ENCODE measurements around the gene SLC3A2. TPM values are rescaled to one million over a fixed set of nuclear protein-coding genes. Genes with fewer than 3 reads are reported as not detected.
"Not testable (repeated sequence)": the region's sequence is repeated elsewhere in the genome, so short reads cannot be mapped to it uniquely, and the experiment has no call there.

The SLC3A2 gene
- total RNA-seq, 1 experiment from 2014 or later: 545 TPM

GRCh38 chr11:62931499-62932278, 51.0 kb downstream of the SLC3A2 start:
- H3K27me3 ChIP-seq: no peaks in the 10 kb centered on the region
- no peaks in the 10 kb centered on the region for H3K9me3 ChIP-seq
- H3K36me3 ChIP-seq: no peaks in the 10 kb centered on the region
- peak; percentile 93 for DNase-seq
- H3K4me3 ChIP-seq: no peak overlapping the region

- H3K36me3 ChIP-seq: no peaks in the 10 kb centered on the region
- peaks cover 3% of the 10 kb centered on the region for H3K9me3 ChIP-seq
- H3K4me3 ChIP-seq: no peak overlapping the region
- H3K27me3 ChIP-seq: no peaks in the 10 kb centered on the region
- no peak for DNase-seq
These were observed 52.6 kb downstream of the SLC3A2 start for GRCh38 chr11:62933285-62933684.

- H3K36me3 ChIP-seq: no peaks in the 10 kb centered on the region
- no peak overlapping the region for H3K4me3 ChIP-seq
- DNase-seq: no peak
- no peaks in the 10 kb centered on the region for H3K27me3 ChIP-seq
- H3K9me3 ChIP-seq: peaks cover 3% of the 10 kb centered on the region
These were observed 53.2 kb downstream of the SLC3A2 start for GRCh38 chr11:62933750-62934495.

- Histone ChIP-seq H3K9me3 (peaks cover 3% of the 10 kb centered on the region), H3K4me3 (no peak overlapping the region), H3K27me3 (no peaks in the 10 kb centered on the region), H3K36me3 (no peaks in the 10 kb centered on the region)
- no peak for DNase-seq
These were observed 53.7 kb downstream of the SLC3A2 start for GRCh38 chr11:62934496-62934785.

- not testable (repeated sequence) for DNase-seq, H3K36me3 ChIP-seq, H3K9me3 ChIP-seq, H3K4me3 ChIP-seq, H3K27me3 ChIP-seq
These were observed 56.8 kb downstream of the SLC3A2 start for GRCh38 chr11:62937528-62937927.

Other genes with a start within 250 kb of the SLC3A2 start
- 496 and 667 TPM in 2 replicates for gene GANAB, start 234.3 kb upstream of the SLC3A2 start, total RNA-seq (2014; rRNA removed; shearing (Covaris generic); ENCODE audit: low replicate concordance)
- 8.0 and 22.8 TPM in 2 replicates for gene INTS5, start 227.6 kb upstream of the SLC3A2 start, total RNA-seq (2014; rRNA removed; shearing (Covaris generic); ENCODE audit: low replicate concordance)
- gene C11orf98, start 215.7 kb upstream of the SLC3A2 start, total RNA-seq (2014; rRNA removed; shearing (Covaris generic); ENCODE audit: low replicate concordance): 64.8 and 73.5 TPM in 2 replicates
- gene CSKMT, start 215.6 kb upstream of the SLC3A2 start, total RNA-seq (2014; rRNA removed; shearing (Covaris generic); ENCODE audit: low replicate concordance): 10.9 and 14.9 TPM in 2 replicates
- gene UQCC3, start 209.2 kb upstream of the SLC3A2 start, total RNA-seq (2014; rRNA removed; shearing (Covaris generic); ENCODE audit: low replicate concordance): 16.4 and 22.2 TPM in 2 replicates
- gene LBHD1, start 208.6 kb upstream of the SLC3A2 start, total RNA-seq (2014; rRNA removed; shearing (Covaris generic); ENCODE audit: low replicate concordance): 4.7 and 9.8 TPM in 2 replicates
- gene UBXN1, start 201.8 kb upstream of the SLC3A2 start, total RNA-seq (2014; rRNA removed; shearing (Covaris generic); ENCODE audit: low replicate concordance): 85.5 and 147 TPM in 2 replicates
- 1.4 and 2.3 TPM in 2 replicates for gene LRRN4CL, start 191.4 kb upstream of the SLC3A2 start, total RNA-seq (2014; rRNA removed; shearing (Covaris generic); ENCODE audit: low replicate concordance)
- 57.4 and 185 TPM in 2 replicates for gene BSCL2, start 173.5 kb upstream of the SLC3A2 start, total RNA-seq (2014; rRNA removed; shearing (Covaris generic); ENCODE audit: low replicate concordance)
- not detected in 2 replicates for gene GNG3, start 173.2 kb upstream of the SLC3A2 start, total RNA-seq (2014; rRNA removed; shearing (Covaris generic); ENCODE audit: low replicate concordance)
- gene HNRNPUL2, start 153.4 kb upstream of the SLC3A2 start, total RNA-seq (2014; rRNA removed; shearing (Covaris generic); ENCODE audit: low replicate concordance): 2.1 and 4.5 TPM in 2 replicates
- 31.8 and 42.3 TPM in 2 replicates for gene TTC9C, start 152.4 kb upstream of the SLC3A2 start, total RNA-seq (2014; rRNA removed; shearing (Covaris generic); ENCODE audit: low replicate concordance)
- gene ZBTB3, start 126.7 kb upstream of the SLC3A2 start, total RNA-seq (2014; rRNA removed; shearing (Covaris generic); ENCODE audit: low replicate concordance): 8.5 and 19.1 TPM in 2 replicates
- gene POLR2G, start 119.3 kb upstream of the SLC3A2 start, total RNA-seq (2014; rRNA removed; shearing (Covaris generic); ENCODE audit: low replicate concordance): 77.9 and 85.4 TPM in 2 replicates
- gene TAF6L, start 109.5 kb upstream of the SLC3A2 start, total RNA-seq (2014; rRNA removed; shearing (Covaris generic); ENCODE audit: low replicate concordance): 22.9 and 28.7 TPM in 2 replicates
- gene TMEM179B, start 93.5 kb upstream of the SLC3A2 start, total RNA-seq (2014; rRNA removed; shearing (Covaris generic); ENCODE audit: low replicate concordance): 27.5 and 46.6 TPM in 2 replicates
- 13.8 and 32.0 TPM in 2 replicates for gene TMEM223, start 88.9 kb upstream of the SLC3A2 start, total RNA-seq (2014; rRNA removed; shearing (Covaris generic); ENCODE audit: low replicate concordance)
- 5.4 and 15.6 TPM in 2 replicates for gene NXF1, start 75.5 kb upstream of the SLC3A2 start, total RNA-seq (2014; rRNA removed; shearing (Covaris generic); ENCODE audit: low replicate concordance)
- 28.0 and 42.3 TPM in 2 replicates for gene STX5, start 48.8 kb upstream of the SLC3A2 start, total RNA-seq (2014; rRNA removed; shearing (Covaris generic); ENCODE audit: low replicate concordance)
- not detected in 2 replicates for gene TEX54, start 48.1 kb upstream of the SLC3A2 start, total RNA-seq (2014; rRNA removed; shearing (Covaris generic); ENCODE audit: low replicate concordance)
- gene WDR74, start 41.3 kb upstream of the SLC3A2 start, total RNA-seq (2014; rRNA removed; shearing (Covaris generic); ENCODE audit: low replicate concordance): 135 and 139 TPM in 2 replicates
- 0.22 and 1.3 TPM in 2 replicates for gene CHRM1, start 40.5 kb downstream of the SLC3A2 start, total RNA-seq (2014; rRNA removed; shearing (Covaris generic); ENCODE audit: low replicate concordance)
- gene SLC22A6, start 104.1 kb downstream of the SLC3A2 start, total RNA-seq (2014; rRNA removed; shearing (Covaris generic); ENCODE audit: low replicate concordance): not detected in 2 replicates
- not detected in 2 replicates for gene SLC22A8, start 134.9 kb downstream of the SLC3A2 start, total RNA-seq (2014; rRNA removed; shearing (Covaris generic); ENCODE audit: low replicate concordance)

Data from MG63 (cell line).